Esophagus squamous epithelium (tissue), 4 donors: Measurements from ENCODE around the gene GABRB1.

Source experiments
- CTCF ChIP-seq, 6 experiments: fragments of 450-650 bp in 4 of 6; fragments of 200-600 bp in 2 of 6; sonication (generic) in 2 of 6; IDR thresholded peaks; one replicate each; pipeline ENCODE4 v1.5.1; 2016 to 2019; ENCODE audit warnings: antibody characterized with exemption in 6 of 6, mild to moderate bottlenecking in 4 of 6, moderate library complexity in 4 of 6
- POLR2A ChIP-seq, 4 donors: fragments of 450-650 bp; IDR thresholded peaks; one replicate each; pipeline ENCODE4 v1.6.1; 2017; ENCODE audit warnings: antibody characterized with exemption in 4 of 4, mild to moderate bottlenecking in 4 of 4, moderate library complexity in 3 of 4

GRCh38 chr4:47075262-47075661, 43.9 kb downstream of the GABRB1 start:
- TF ChIP-seq POLR2A (IDR thresholded peaks at IDR 0.05) (no peak), CTCF (IDR thresholded peaks at IDR 0.05) (no peak)
